Gastrocnemius medialis (tissue), 4 donors: Measurements from ENCODE around the gene CAV1. TPM values are rescaled to one million over a fixed set of nuclear protein-coding genes. Genes with fewer than 3 reads are reported as not detected.

Experiments used
- ATAC-seq, 2 donors: fragments of 150-250 bp; one replicate each; pipeline ENCODE4 v1.9.1; 2016
- DNase-seq, 2 donors: peaks; one replicate each; pipeline ENCODE4 v3.0.0-alpha.2; 2019
- H3K27ac ChIP-seq, 4 donors: fragments of 200-600 bp; sonication (generic); 1 replicate in 1 of 4; 2 replicates in 3 of 4; pipeline ENCODE4 v1.5.1; 2016 to 2018; ENCODE audit warnings: mild to moderate bottlenecking in 2 of 4, moderate library complexity in 1 of 4
- H3K27me3 ChIP-seq, 3 donors: fragments of 200-600 bp; sonication (generic) in 2 of 3; 1 replicate in 1 of 3; 2 replicates in 2 of 3; pipeline versions ENCODE4 v1.5.1 to v1.6.0; 2016 to 2019; ENCODE audit warnings: mild to moderate bottlenecking in 1 of 3, moderate library complexity in 1 of 3
- H3K36me3 ChIP-seq, 2 donors: fragments of 200-600 bp; sonication (generic) in 1 of 2; one replicate each; pipeline ENCODE4 v1.5.1; 2017 to 2018
- H3K4me1 ChIP-seq, 2 donors: fragments of 200-600 bp; sonication (generic) in 1 of 2; one replicate each; pipeline ENCODE4 v1.5.1; 2016 to 2017; ENCODE audit warnings: mild to moderate bottlenecking in 2 of 2
- H3K4me3 ChIP-seq, 4 donors: fragments of 200-600 bp; sonication (generic) in 3 of 4; 1 replicate in 1 of 4; 2 replicates in 3 of 4; pipeline ENCODE4 v1.5.1; 2016 to 2019; ENCODE audit warnings: mild to moderate bottlenecking in 2 of 4
- H3K9me3 ChIP-seq, 3 donors: fragments of 200-600 bp; sonication (generic) in 2 of 3; 1 replicate in 1 of 3; 2 replicates in 2 of 3; pipeline ENCODE4 v1.5.1; 2016 to 2019
- CTCF ChIP-seq, 5 experiments: fragments of 450-650 bp in 3 of 5; fragments of 200-600 bp in 2 of 5; sonication (generic) in 2 of 5; IDR thresholded peaks in 4 of 5; conservative IDR thresholded peaks in 1 of 5; 1 replicate in 4 of 5; 2 replicates in 1 of 5; pipeline ENCODE4 v1.5.1; 2016 to 2019; ENCODE audit warnings: antibody characterized with exemption in 5 of 5, mild to moderate bottlenecking in 3 of 5, moderate library complexity in 3 of 5
- POLR2A ChIP-seq, 2 donors: fragments of 450-650 bp; IDR thresholded peaks; one replicate each; pipeline ENCODE4 v1.6.1; 2017; ENCODE audit warnings: antibody characterized with exemption in 2 of 2, mild to moderate bottlenecking in 2 of 2, moderate library complexity in 2 of 2
- in situ Hi-C, 4 donors: fragments of 200-750 bp; cut with MboI; loops; one replicate each; pipeline versions ENCODE4 v1.15.0 to v1.8.0; 2017; ENCODE audit warnings: low sequenced_read_pairs in 4 of 4
- intact Hi-C: fragments of 100-400 bp; cut with DNase I; formaldehyde crosslinking; loops from one replicate; pipeline ENCODE4 v1.15.1; 2023; ENCODE audit warnings: low total_unique reads
- total RNA-seq, 4 donors: library from RNA; depleted of rRNA; stranded (reverse); fragments of >200 nt; gene quantifications; one replicate each; pipeline versions ENCODE4 v1.1.0 to v1.2.3, GENCODE V29; 2016

Gene CAV1
- total RNA-seq, 4 donors from 2014 or later, result 64.7 to 87.8 (median 71.2) TPM

- Histone ChIP-seq H3K4me3 (no peak overlapping the region), H3K9me3 (no peaks in the 10 kb centered on the region), H3K36me3 (no peaks in the 10 kb centered on the region), H3K27me3 (no peaks in the 10 kb centered on the region), H3K27ac (peak overlapping the region; percentile 27 to 47 (median 40)), H3K4me1 (peaks cover 0 to 14% of the 10 kb centered on the region in 2 donors)
- no peak for TF ChIP-seq POLR2A (IDR thresholded peaks at IDR 0.05)
- TF ChIP-seq CTCF (IDR thresholded peaks at IDR 0.05 in 4 of 5, conservative IDR thresholded peaks at IDR 0.05 in 1 of 5), result no peak
- DNase-seq (no peak), ATAC-seq (peak in 1 of 2 donors; percentile 37)
- intact Hi-C loops, result no loop called here
- in situ Hi-C loops, result no loop called here
These were observed 35.5 kb downstream of the CAV1 start for GRCh38 chr7:116560021-116560970.

GRCh38 chr7:116561697-116562483 lies 37.1 kb downstream of the CAV1 start:
- in situ Hi-C loops, result no loop called here

GRCh38 chr7:116562529-116563121 lies 37.8 kb downstream of the CAV1 start:
- ATAC-seq (no peak), DNase-seq (no peak)
- peak overlapping the region in 2 of 4 donors; percentile 11 to 24 for H3K27ac ChIP-seq

More at GRCh38 chr7:116561697-116562483, 37.1 kb downstream of the CAV1 start:
- ATAC-seq (peak in 1 of 2 donors; percentile 69), DNase-seq (peak; percentile 17 to 23)
- Histone ChIP-seq H3K27me3 (no peaks in the 10 kb centered on the region), H3K9me3 (no peaks in the 10 kb centered on the region), H3K27ac (peak overlapping the region in 2 of 4 donors; percentile 11 to 24), H3K4me1 (peaks cover 0 to 9% of the 10 kb centered on the region in 2 donors), H3K4me3 (no peak overlapping the region), H3K36me3 (no peaks in the 10 kb centered on the region)
- intact Hi-C loops, result no loop called here
- TF ChIP-seq CTCF (IDR thresholded peaks at IDR 0.05 in 4 of 5, conservative IDR thresholded peaks at IDR 0.05 in 1 of 5), result no peak
- TF ChIP-seq POLR2A (IDR thresholded peaks at IDR 0.05), result no peak

More at GRCh38 chr7:116562529-116563121, 37.8 kb downstream of the CAV1 start:
- Histone ChIP-seq H3K9me3 (no peaks in the 10 kb centered on the region), H3K4me3 (no peak overlapping the region), H3K36me3 (no peaks in the 10 kb centered on the region), H3K4me1 (peaks cover 0 to 4% of the 10 kb centered on the region in 2 donors), H3K27me3 (no peaks in the 10 kb centered on the region)
- TF ChIP-seq POLR2A (IDR thresholded peaks at IDR 0.05) (no peak), CTCF (IDR thresholded peaks at IDR 0.05 in 4 of 5, conservative IDR thresholded peaks at IDR 0.05 in 1 of 5) (no peak)
- in situ Hi-C loops (no loop called here), intact Hi-C loops (no loop called here)
